ENCODE data around the gene ZFY.

DNA sequence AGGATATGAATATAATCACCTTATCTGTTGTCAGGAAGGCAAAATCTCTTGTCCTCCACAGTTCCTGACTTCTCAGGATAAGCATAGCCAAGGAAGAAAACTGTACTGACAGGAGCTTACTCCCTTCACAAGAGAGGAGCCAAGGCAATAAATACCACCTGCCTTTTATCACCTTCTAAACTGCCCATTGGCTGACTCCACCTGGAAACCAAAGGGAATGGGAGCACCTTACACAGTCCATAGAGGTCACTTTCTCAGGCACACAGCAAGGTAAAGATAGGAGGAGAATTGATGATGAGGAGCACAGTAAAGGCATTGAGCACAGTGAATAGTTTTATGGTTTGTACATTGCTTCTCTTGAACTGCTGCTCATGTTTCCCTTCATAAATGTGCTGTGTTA, 72.8 kb downstream of the ZFY start:
- TF ChIP-seq, protein P1, sequence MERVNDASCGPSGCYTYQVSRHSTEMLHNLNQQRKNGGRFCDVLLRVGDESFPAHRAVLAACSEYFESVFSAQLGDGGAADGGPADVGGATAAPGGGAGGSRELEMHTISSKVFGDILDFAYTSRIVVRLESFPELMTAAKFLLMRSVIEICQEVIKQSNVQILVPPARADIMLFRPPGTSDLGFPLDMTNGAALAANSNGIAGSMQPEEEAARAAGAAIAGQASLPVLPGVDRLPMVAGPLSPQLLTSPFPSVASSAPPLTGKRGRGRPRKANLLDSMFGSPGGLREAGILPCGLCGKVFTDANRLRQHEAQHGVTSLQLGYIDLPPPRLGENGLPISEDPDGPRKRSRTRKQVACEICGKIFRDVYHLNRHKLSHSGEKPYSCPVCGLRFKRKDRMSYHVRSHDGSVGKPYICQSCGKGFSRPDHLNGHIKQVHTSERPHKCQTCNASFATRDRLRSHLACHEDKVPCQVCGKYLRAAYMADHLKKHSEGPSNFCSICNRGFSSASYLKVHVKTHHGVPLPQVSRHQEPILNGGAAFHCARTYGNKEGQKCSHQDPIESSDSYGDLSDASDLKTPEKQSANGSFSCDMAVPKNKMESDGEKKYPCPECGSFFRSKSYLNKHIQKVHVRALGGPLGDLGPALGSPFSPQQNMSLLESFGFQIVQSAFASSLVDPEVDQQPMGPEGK (CRISPR knock-in tag; IDR thresholded peaks at IDR 0.05; ENCODE audit: borderline replicate concordance), result no peak
- no peak for TF ChIP-seq ZFP30 (CRISPR knock-in tag; IDR thresholded peaks at IDR 0.05)
- TF ChIP-seq ESRRG (CRISPR knock-in tag; IDR thresholded peaks at IDR 0.05), result no peak
- TF ChIP-seq ZNF70 (CRISPR knock-in tag; IDR thresholded peaks at IDR 0.05), result no peak
- TF ChIP-seq, protein P2, sequence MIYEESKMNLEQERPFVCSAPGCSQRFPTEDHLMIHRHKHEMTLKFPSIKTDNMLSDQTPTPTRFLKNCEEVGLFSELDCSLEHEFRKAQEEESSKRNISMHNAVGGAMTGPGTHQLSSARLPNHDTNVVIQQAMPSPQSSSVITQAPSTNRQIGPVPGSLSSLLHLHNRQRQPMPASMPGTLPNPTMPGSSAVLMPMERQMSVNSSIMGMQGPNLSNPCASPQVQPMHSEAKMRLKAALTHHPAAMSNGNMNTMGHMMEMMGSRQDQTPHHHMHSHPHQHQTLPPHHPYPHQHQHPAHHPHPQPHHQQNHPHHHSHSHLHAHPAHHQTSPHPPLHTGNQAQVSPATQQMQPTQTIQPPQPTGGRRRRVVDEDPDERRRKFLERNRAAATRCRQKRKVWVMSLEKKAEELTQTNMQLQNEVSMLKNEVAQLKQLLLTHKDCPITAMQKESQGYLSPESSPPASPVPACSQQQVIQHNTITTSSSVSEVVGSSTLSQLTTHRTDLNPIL (CRISPR knock-in tag; IDR thresholded peaks at IDR 0.05; ENCODE audit: low read depth), result no peak
- TF ChIP-seq, protein P3, sequence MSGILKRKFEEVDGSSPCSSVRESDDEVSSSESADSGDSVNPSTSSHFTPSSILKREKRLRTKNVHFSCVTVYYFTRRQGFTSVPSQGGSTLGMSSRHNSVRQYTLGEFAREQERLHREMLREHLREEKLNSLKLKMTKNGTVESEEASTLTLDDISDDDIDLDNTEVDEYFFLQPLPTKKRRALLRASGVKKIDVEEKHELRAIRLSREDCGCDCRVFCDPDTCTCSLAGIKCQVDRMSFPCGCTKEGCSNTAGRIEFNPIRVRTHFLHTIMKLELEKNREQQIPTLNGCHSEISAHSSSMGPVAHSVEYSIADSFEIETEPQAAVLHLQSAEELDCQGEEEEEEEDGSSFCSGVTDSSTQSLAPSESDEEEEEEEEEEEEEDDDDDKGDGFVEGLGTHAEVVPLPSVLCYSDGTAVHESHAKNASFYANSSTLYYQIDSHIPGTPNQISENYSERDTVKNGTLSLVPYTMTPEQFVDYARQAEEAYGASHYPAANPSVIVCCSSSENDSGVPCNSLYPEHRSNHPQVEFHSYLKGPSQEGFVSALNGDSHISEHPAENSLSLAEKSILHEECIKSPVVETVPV (CRISPR knock-in tag; IDR thresholded peaks at IDR 0.05), result no peak
- no peak for TF ChIP-seq ISL1 (CRISPR knock-in tag; IDR thresholded peaks at IDR 0.05)
- no peak for TF ChIP-seq BACH2 (CRISPR knock-in tag; IDR thresholded peaks at IDR 0.05; ENCODE audit: borderline replicate concordance)
- TF ChIP-seq RARB (CRISPR knock-in tag; IDR thresholded peaks at IDR 0.05), result no peak
- TF ChIP-seq CSDC2 (CRISPR knock-in tag; IDR thresholded peaks at IDR 0.05), result no peak
- TF ChIP-seq ZNF565 (CRISPR knock-in tag; conservative IDR thresholded peaks at IDR 0.05; ENCODE audit: low read depth), result no peak
- no peak for TF ChIP-seq ZFP3 (CRISPR knock-in tag; IDR thresholded peaks at IDR 0.05)
- no peak for TF ChIP-seq OSR1 (CRISPR knock-in tag; IDR thresholded peaks at IDR 0.05)
- TF ChIP-seq POU6F1 (CRISPR knock-in tag; IDR thresholded peaks at IDR 0.05; ENCODE audit: borderline replicate concordance, low read depth), result no peak

Measured in SK-N-SH treated with all-trans-retinoic acid at 6 μM for 48 hours (cell line).